ENCODE measurements around the gene ZNF462. TPM values are rescaled to one million over a fixed set of nuclear protein-coding genes. Genes with fewer than 3 reads are reported as not detected.

ZNF462 gene
- total and polyA plus RNA-seq, 5 donors, result 5.2 to 34.6 (median 30.7) TPM

- Histone ChIP-seq H3K4me1 (ENCODE audit: control insufficient read depth, insufficient read depth, low read length) (no peaks in the 10 kb centered on the region), H3K9me3 (ENCODE audit: control insufficient read depth, low read length) (no peaks in the 10 kb centered on the region), H3K27me3 (ENCODE audit: control insufficient read depth, insufficient read depth) (no peaks in the 10 kb centered on the region), H3K4me3 (ENCODE audit: low read length) (no peak overlapping the region), H3K27ac (ENCODE audit: low read length) (no peak overlapping the region)
- ATAC-seq, result no peak
- intact Hi-C loops (cut with DNase I), result no loop called here
- no peak for DNase-seq
- WGBS, result 90% methylated on average over 6 of the region's 6 CpGs
Observed at GRCh38 chr9:107008447-107008846, 145.5 kb downstream of the ZNF462 start.

- Histone ChIP-seq H3K4me1 (ENCODE audit: control insufficient read depth, insufficient read depth, low read length) (peaks cover 3% of the 10 kb centered on the region), H3K27me3 (ENCODE audit: control insufficient read depth, insufficient read depth) (no peaks in the 10 kb centered on the region), H3K27ac (ENCODE audit: low read length) (no peak overlapping the region), H3K9me3 (ENCODE audit: control insufficient read depth, low read length) (no peaks in the 10 kb centered on the region), H3K4me3 (ENCODE audit: low read length) (no peak overlapping the region)
- no peak for DNase-seq
- ATAC-seq, result no peak
- intact Hi-C loops (cut with DNase I), result no loop called here
- 75% methylated on average over 4 of the region's 4 CpGs for WGBS
Observed at GRCh38 chr9:107016383-107016782, 153.4 kb downstream of the ZNF462 start.

DNA sequence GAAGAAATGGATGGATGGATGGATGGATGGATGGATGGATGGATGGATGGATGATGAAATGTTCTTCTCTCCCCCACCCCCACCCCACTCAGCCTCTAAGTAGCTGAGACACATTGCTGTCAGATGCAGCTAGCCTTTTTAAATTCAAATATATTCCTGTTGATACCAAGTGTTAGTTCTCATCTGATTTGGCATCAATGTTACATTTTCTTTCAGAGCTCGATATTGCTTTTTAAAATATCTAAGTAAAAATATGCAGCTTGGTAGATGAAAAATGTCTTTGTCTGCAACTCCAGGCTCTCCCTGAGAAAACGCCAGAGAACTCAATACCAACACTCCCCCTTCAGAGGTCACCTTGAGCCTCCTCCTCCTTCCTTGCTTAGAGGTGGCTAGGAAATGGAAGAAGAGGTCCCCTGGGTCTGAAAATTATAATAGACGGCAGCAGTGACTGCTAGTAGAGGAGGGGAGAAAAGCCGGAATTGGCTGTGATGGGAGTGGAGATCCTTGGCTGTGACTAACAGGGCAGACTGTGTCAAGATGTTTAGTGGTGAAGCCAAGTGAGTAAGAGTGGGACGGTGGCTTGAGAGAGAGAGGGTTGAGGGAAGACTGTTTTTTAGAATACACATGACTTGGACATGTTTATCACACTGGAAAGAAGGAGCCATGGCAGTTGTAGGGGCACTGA lies 156.0 kb downstream of the ZNF462 start:
- ATAC-seq (peak; percentile 59 to 60), DNase-seq (no peak)
- 40% methylated on average over 5 of the region's 5 CpGs for WGBS
- Histone ChIP-seq H3K4me3 (ENCODE audit: low read length) (no peak overlapping the region), H3K27me3 (ENCODE audit: control insufficient read depth, insufficient read depth) (no peaks in the 10 kb centered on the region), H3K4me1 (ENCODE audit: control insufficient read depth, insufficient read depth, low read length) (peaks cover 3% of the 10 kb centered on the region), H3K9me3 (ENCODE audit: control insufficient read depth, low read length) (no peaks in the 10 kb centered on the region), H3K27ac (ENCODE audit: low read length) (no peak overlapping the region)
- intact Hi-C loops (cut with DNase I), result no loop called here

GRCh38 chr9:107020040-107020530 lies 157.1 kb downstream of the ZNF462 start:
- 39% methylated on average over 2 of the region's 2 CpGs for WGBS
- Histone ChIP-seq H3K27ac (ENCODE audit: low read length) (no peak overlapping the region), H3K27me3 (ENCODE audit: control insufficient read depth, insufficient read depth) (no peaks in the 10 kb centered on the region), H3K4me3 (ENCODE audit: low read length) (no peak overlapping the region), H3K9me3 (ENCODE audit: control insufficient read depth, low read length) (no peaks in the 10 kb centered on the region), H3K4me1 (ENCODE audit: control insufficient read depth, insufficient read depth, low read length) (peaks cover 3% of the 10 kb centered on the region)
- ATAC-seq (peak; percentile 71 to 76), DNase-seq (no peak)
- intact Hi-C loops (cut with DNase I), result no loop called here

GRCh38 chr9:107024193-107024592 lies 161.2 kb downstream of the ZNF462 start:
- DNase-seq (no peak), ATAC-seq (no peak)
- WGBS, result 61% methylated on average over 2 of the region's 2 CpGs
- intact Hi-C loops (cut with DNase I), result no loop called here
- Histone ChIP-seq H3K27me3 (ENCODE audit: control insufficient read depth, insufficient read depth) (no peaks in the 10 kb centered on the region), H3K4me1 (ENCODE audit: control insufficient read depth, insufficient read depth, low read length) (peaks cover 3% of the 10 kb centered on the region), H3K27ac (ENCODE audit: low read length) (no peak overlapping the region), H3K9me3 (ENCODE audit: control insufficient read depth, low read length) (no peaks in the 10 kb centered on the region), H3K4me3 (ENCODE audit: low read length) (no peak overlapping the region)

DNA sequence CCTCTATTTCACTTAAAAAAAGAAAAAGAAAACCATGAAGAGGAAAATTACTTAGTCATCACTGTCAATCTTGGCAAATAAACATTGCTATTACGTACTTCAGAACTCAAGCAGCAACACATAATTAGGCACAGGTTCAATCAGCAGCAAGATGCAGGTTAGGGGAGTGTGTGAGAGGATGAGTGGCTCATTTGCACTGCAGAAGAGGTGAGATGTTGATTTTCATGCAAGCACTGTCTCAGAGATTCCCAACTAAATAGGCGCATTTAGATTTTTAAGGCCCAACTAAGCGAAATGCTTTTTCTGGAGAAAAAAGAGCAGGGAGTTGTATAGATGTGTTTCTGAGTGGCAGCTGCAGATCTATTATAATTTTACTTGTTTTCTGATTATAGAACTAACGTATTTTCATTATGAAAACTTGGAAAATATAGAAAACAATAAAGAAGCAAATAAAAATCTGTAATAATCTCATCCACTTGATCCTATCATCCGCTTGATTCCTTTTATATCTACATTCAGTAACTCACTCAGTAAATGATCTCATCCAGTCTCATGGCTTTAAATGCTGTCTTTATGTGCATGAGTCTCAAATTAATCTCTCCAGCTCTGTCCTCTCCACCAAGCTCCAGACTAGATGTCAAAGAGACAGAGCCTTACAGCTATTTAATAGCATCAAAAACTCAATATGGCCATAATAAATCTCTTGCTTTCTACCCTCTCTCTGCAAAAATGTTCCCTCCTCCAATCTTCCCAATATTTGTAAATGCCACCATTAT lies 162.5 kb downstream of the ZNF462 start:
- no peaks in the 10 kb centered on the region for H3K9me3 ChIP-seq (ENCODE audit: control insufficient read depth, low read length)
- no peaks in the 10 kb centered on the region for H3K4me1 ChIP-seq (ENCODE audit: control insufficient read depth, insufficient read depth, low read length)
- no peak for DNase-seq
- 89% methylated on average over 5 of the region's 5 CpGs for whole genome bisulfite sequencing
- H3K27ac ChIP-seq (ENCODE audit: low read length), result no peak overlapping the region
- no peaks in the 10 kb centered on the region for H3K27me3 ChIP-seq (ENCODE audit: control insufficient read depth, insufficient read depth)
- intact Hi-C loops (cut with DNase I), result no loop called here
- no peak overlapping the region for H3K4me3 ChIP-seq (ENCODE audit: low read length)
- no peak for ATAC-seq

GRCh38 chr9:107029146-107029545 lies 166.2 kb downstream of the ZNF462 start:
- H3K4me3 ChIP-seq (ENCODE audit: low read length), result no peak overlapping the region
- no peaks in the 10 kb centered on the region for H3K4me1 ChIP-seq (ENCODE audit: control insufficient read depth, insufficient read depth, low read length)
- intact Hi-C loops (cut with DNase I), result no loop called here
- 62% methylated on average over 3 of the region's 3 CpGs for WGBS
- no peaks in the 10 kb centered on the region for H3K9me3 ChIP-seq (ENCODE audit: control insufficient read depth, low read length)
- ATAC-seq, result no peak
- H3K27ac ChIP-seq (ENCODE audit: low read length), result no peak overlapping the region
- no peaks in the 10 kb centered on the region for H3K27me3 ChIP-seq (ENCODE audit: control insufficient read depth, insufficient read depth)
- DNase-seq, result no peak

GRCh38 chr9:107033966-107034365 lies 171.0 kb downstream of the ZNF462 start:
- no peak for DNase-seq
- Histone ChIP-seq H3K27me3 (ENCODE audit: control insufficient read depth, insufficient read depth) (no peaks in the 10 kb centered on the region), H3K9me3 (ENCODE audit: control insufficient read depth, low read length) (no peaks in the 10 kb centered on the region), H3K4me1 (ENCODE audit: control insufficient read depth, insufficient read depth, low read length) (no peaks in the 10 kb centered on the region), H3K27ac (ENCODE audit: low read length) (no peak overlapping the region), H3K4me3 (ENCODE audit: low read length) (no peak overlapping the region)
- intact Hi-C loops (cut with DNase I), result no loop called here
- ATAC-seq, result no peak
- WGBS, result 89% methylated on average over 3 of the region's 3 CpGs

- ATAC-seq (no peak), DNase-seq (no peak)
- no peaks in the 10 kb centered on the region for H3K27me3 ChIP-seq (ENCODE audit: control insufficient read depth, insufficient read depth)
Observed at GRCh38 chr9:107034831-107035230, 171.9 kb downstream of the ZNF462 start.

GRCh38 chr9:107036367-107036766 lies 173.4 kb downstream of the ZNF462 start:
- no peaks in the 10 kb centered on the region for H3K4me1 ChIP-seq (ENCODE audit: control insufficient read depth, insufficient read depth, low read length)
- H3K27me3 ChIP-seq (ENCODE audit: control insufficient read depth, insufficient read depth), result no peaks in the 10 kb centered on the region
- no peak overlapping the region for H3K27ac ChIP-seq (ENCODE audit: low read length)
- intact Hi-C loops (cut with DNase I), result no loop called here
- 94% methylated on average over 4 of the region's 4 CpGs for WGBS
- no peak for DNase-seq
- H3K4me3 ChIP-seq (ENCODE audit: low read length), result no peak overlapping the region
- no peaks in the 10 kb centered on the region for H3K9me3 ChIP-seq (ENCODE audit: control insufficient read depth, low read length)
- no peak for ATAC-seq

More at GRCh38 chr9:107034831-107035230, 171.9 kb downstream of the ZNF462 start:
- Histone ChIP-seq H3K4me3 (ENCODE audit: low read length) (no peak overlapping the region), H3K27ac (ENCODE audit: low read length) (no peak overlapping the region), H3K9me3 (ENCODE audit: control insufficient read depth, low read length) (no peaks in the 10 kb centered on the region), H3K4me1 (ENCODE audit: control insufficient read depth, insufficient read depth, low read length) (no peaks in the 10 kb centered on the region)
- intact Hi-C loops (cut with DNase I), result no loop called here
- 75% methylated on average over 5 of the region's 5 CpGs for WGBS

- DNase-seq, result no peak
- ATAC-seq, result no peak
- no peaks in the 10 kb centered on the region for H3K27me3 ChIP-seq (ENCODE audit: control insufficient read depth, insufficient read depth)
- no peaks in the 10 kb centered on the region for H3K9me3 ChIP-seq (ENCODE audit: control insufficient read depth, low read length)
- no peak overlapping the region for H3K4me3 ChIP-seq (ENCODE audit: low read length)
- H3K27ac ChIP-seq (ENCODE audit: low read length), result no peak overlapping the region
- 57% methylated on average over 4 of the region's 4 CpGs for WGBS
- H3K4me1 ChIP-seq (ENCODE audit: control insufficient read depth, insufficient read depth, low read length), result no peaks in the 10 kb centered on the region
- intact Hi-C loops (cut with DNase I), result no loop called here
Observed at GRCh38 chr9:107039542-107039941, 176.6 kb downstream of the ZNF462 start.
